ENCODE measurements around the gene KCNK6.
"Not testable (repeated sequence)": the region's sequence is repeated elsewhere in the genome, so short reads cannot be mapped to it uniquely, and the experiment has no call there.

Gene KCNK6

DNA sequence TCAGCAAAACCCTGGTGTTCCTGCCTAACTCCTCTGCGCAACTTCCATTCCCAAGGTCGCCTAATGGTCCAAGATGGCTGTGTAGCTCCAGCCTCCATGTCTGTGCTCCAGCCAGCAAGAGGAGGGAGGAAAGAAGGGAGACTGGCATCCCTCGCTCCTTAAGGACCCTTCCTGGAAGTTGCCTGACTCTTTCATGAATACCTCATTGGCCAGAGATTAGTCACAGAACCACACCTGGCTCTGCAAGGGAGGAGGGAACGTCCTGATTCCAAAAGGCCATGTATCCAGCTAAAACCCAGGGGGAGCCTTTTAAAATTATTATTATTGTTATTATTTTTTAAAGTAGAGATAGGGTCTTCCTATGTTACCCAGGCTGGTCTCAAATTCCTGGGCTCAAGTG, 4.8 kb downstream of the KCNK6 start:
- H3K36me3 Mint-ChIP-seq (ENCODE audit: low read depth), result peaks cover 40% of the 10 kb centered on the region

DNA sequence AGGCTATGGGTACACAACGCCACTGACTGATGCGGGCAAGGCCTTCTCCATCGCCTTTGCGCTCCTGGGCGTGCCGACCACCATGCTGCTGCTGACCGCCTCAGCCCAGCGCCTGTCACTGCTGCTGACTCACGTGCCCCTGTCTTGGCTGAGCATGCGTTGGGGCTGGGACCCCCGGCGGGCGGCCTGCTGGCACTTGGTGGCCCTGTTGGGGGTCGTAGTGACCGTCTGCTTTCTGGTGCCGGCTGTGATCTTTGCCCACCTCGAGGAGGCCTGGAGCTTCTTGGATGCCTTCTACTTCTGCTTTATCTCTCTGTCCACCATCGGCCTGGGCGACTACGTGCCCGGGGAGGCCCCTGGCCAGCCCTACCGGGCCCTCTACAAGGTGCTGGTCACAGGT, 6.9 kb downstream of the KCNK6 start:
- Mint-ChIP-seq H3K4me1 (ENCODE audit: low read depth) (peaks cover 7% of the 10 kb centered on the region), H3K27me3 (ENCODE audit: low read depth) (no peaks in the 10 kb centered on the region), H3K4me3 (no peak overlapping the region), H3K36me3 (ENCODE audit: low read depth) (peaks cover 42% of the 10 kb centered on the region), H3K27ac (no peak overlapping the region), H3K9me3 (no peaks in the 10 kb centered on the region)
- no peak for DNase-seq (ENCODE audit: low spot score)

More for the DNA sequence above, 4.8 kb downstream of the KCNK6 start:
- no peak for DNase-seq (ENCODE audit: low spot score)
- Mint-ChIP-seq H3K9me3 (no peaks in the 10 kb centered on the region), H3K4me3 (no peak overlapping the region), H3K4me1 (ENCODE audit: low read depth) (peaks cover 19% of the 10 kb centered on the region), H3K27me3 (ENCODE audit: low read depth) (no peaks in the 10 kb centered on the region), H3K27ac (no peak overlapping the region)

DNA sequence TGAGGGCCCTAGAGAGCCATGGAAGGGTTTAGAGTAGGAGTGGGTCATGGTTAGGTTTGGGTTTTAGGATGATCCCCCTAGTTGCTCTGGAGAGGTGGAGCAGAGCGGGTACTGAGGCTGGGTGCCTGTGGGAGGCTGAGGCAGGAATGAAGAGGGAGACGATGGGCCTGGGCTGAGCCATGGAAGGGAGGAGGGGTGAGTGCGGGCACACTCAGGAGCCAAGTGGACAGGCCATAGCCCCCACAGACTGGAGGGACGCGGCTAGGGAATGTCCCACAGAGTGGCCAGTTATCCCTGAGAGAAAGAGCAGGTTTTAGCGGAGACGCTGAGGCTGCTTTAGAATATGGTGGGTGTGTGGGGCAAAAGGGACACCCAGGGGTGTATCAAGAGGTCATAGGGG, 10.0 kb downstream of the KCNK6 start:
- no peak for DNase-seq (ENCODE audit: low spot score)

DNA sequence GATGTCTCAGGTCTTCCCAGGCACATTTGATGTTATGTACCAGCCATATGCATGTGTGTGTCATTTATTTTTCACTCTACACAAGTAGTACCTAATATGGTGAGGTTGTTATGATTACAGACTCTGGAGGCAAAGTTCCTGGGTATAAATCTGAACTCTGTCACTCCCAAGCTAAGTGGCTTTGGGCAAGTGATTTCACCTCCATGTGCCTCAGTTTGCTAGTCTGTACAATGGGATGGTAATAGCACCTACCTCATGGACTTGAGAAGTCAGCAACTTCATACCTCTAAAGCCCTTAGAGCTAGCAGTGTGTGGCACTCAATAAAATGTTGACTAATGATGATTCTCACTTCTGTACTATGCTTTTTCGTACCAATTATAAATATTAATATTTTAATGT, 12.1 kb downstream of the KCNK6 start:
- Mint-ChIP-seq H3K4me1 (ENCODE audit: low read depth) (peaks cover 5% of the 10 kb centered on the region), H3K27ac (no peak overlapping the region), H3K36me3 (ENCODE audit: low read depth) (peaks cover 25% of the 10 kb centered on the region), H3K4me3 (no peak overlapping the region), H3K9me3 (no peaks in the 10 kb centered on the region), H3K27me3 (ENCODE audit: low read depth) (no peaks in the 10 kb centered on the region)
- no peak for DNase-seq (ENCODE audit: low spot score)

More for the DNA sequence above, 10.0 kb downstream of the KCNK6 start:
- Mint-ChIP-seq H3K9me3 (no peaks in the 10 kb centered on the region), H3K4me1 (ENCODE audit: low read depth) (peaks cover 2% of the 10 kb centered on the region), H3K27me3 (ENCODE audit: low read depth) (no peaks in the 10 kb centered on the region), H3K4me3 (no peak overlapping the region), H3K36me3 (ENCODE audit: low read depth) (peaks cover 33% of the 10 kb centered on the region), H3K27ac (no peak overlapping the region)

DNA sequence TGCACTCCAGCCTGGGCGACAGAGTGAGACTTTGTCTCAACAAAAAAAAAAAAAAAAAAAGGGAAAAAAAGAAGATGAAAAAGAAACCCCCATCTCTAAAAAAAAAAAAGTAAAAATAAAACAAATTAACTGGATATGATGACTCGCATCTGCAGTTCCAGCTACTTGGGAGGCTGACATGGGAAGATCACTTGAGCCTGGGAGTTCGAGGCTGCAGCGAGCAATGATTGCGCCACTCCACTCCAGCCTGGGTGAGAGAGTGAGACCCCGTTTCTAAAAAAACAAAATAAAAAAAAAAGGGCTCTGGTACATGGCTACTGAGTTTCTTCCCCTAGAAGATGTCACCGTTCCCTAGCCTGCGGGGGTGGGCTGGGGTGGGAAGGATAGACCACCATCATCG, 13.6 kb downstream of the KCNK6 start:
- H3K27ac Mint-ChIP-seq, result no peak overlapping the region
- H3K36me3 Mint-ChIP-seq (ENCODE audit: low read depth), result peaks cover 13% of the 10 kb centered on the region
- no peak overlapping the region for H3K4me3 Mint-ChIP-seq
- DNase-seq (ENCODE audit: low spot score), result no peak
- H3K4me1 Mint-ChIP-seq (ENCODE audit: low read depth), result peaks cover 6% of the 10 kb centered on the region
- no peaks in the 10 kb centered on the region for H3K9me3 Mint-ChIP-seq
- no peaks in the 10 kb centered on the region for H3K27me3 Mint-ChIP-seq (ENCODE audit: low read depth)

DNA sequence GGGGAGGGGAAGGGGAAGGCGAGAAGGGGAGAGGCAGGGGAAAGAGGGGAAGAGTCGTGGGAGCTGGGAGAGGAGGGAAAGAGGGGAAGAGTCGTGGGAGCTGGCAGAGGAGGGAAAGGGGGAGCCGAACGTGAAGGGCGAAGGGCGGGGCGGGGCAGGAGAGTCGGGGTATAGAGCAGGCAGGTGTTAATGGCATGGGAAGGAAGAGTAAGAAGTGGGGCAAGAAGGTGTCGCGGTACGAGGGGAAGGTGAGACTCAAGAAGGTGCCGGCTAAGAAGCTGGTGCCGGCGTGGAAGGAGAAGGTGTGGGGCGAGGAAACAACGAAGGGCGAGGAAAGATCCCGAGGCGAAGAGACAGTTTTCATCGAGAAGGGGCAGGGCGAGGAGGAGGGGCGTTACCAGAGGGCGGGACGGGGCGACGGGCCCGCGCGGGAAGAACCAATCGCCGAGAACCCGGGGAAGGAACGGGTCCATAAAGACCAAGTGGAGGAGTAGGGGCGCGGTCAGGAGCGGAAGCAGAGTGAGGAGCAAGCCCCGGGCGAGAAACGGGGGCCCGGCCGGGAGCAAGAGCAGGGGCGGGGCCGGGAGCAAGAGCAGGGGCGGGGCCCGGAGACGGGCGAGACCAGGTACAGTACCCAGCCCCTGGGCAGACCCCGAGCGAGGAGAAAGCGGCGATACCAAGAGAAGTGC, 16.4 kb downstream of the KCNK6 start:
- H3K4me1 Mint-ChIP-seq (ENCODE audit: low read depth), result peaks cover 10% of the 10 kb centered on the region
- no peaks in the 10 kb centered on the region for H3K9me3 Mint-ChIP-seq
- peak overlapping the region; percentile 99 for H3K27ac Mint-ChIP-seq
- H3K27me3 Mint-ChIP-seq (ENCODE audit: low read depth), result no peaks in the 10 kb centered on the region
- peak overlapping the region; percentile 94 for H3K4me3 Mint-ChIP-seq
- peaks cover 1% of the 10 kb centered on the region for H3K36me3 Mint-ChIP-seq (ENCODE audit: low read depth)
- peak; percentile 95 for DNase-seq (ENCODE audit: low spot score)

DNA sequence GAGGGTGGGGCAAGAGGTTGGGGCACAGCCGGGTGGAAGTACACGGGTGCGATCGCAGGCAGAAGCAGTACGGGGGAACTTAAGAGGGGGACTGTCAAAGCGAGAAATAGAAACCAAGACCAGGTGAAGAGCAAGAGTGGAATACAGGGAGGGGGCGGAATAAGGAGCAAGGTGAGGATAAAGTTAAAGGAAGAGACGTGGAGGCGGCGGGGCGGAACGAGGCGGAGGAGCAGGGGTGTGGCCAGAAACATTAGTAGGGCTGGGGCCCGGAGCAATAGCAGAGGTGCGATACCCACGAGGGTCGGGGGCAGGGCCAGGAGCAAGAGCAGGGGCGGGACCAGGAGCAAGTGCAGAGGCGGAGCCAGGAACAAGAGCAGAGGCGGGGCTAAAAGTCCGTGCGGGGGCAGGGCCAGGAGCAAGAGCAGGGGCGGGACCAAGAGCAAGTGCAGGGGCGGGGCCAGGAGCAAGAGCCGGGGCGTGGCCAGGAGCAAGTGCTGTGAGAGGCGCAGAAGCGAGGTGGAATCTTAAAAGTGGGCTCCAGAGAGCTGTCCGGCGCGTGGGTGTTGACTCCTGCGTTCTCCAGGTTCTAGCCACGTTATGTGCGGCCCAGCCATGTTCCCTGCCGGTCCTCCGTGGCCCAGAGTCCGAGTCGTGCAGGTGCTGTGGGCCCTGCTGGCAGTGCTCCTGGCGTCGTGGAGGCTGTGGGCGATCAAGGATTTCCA, 17.2 kb downstream of the KCNK6 start:
- H3K27me3 Mint-ChIP-seq (ENCODE audit: low read depth), result no peaks in the 10 kb centered on the region
- peaks cover 10% of the 10 kb centered on the region for H3K4me1 Mint-ChIP-seq (ENCODE audit: low read depth)
- H3K4me3 Mint-ChIP-seq, result peak overlapping the region; percentile 94
- H3K9me3 Mint-ChIP-seq, result no peaks in the 10 kb centered on the region
- peak; percentile 94 for DNase-seq (ENCODE audit: low spot score)
- H3K36me3 Mint-ChIP-seq (ENCODE audit: low read depth), result no peaks in the 10 kb centered on the region
- peak overlapping the region; percentile 99 for H3K27ac Mint-ChIP-seq

DNA sequence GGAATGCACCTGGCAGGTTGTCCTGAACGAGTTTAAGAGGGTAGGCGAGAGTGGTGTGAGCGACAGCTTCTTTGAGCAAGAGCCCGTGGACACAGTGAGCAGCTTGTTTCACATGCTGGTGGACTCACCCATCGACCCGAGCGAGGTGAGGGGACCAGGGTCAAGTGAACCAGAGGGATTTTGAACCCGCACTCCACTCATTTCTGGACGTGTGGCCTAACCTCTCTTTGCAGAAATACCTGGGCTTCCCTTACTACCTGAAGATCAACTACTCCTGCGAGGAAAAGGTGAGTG, 17.7 kb downstream of the KCNK6 start:
- peak overlapping the region; percentile 99 for H3K27ac Mint-ChIP-seq
- H3K36me3 Mint-ChIP-seq (ENCODE audit: low read depth), result no peaks in the 10 kb centered on the region
- DNase-seq (ENCODE audit: low spot score), result no peak
- H3K4me3 Mint-ChIP-seq, result peak overlapping the region; percentile 94
- H3K4me1 Mint-ChIP-seq (ENCODE audit: low read depth), result peaks cover 10% of the 10 kb centered on the region
- no peaks in the 10 kb centered on the region for H3K27me3 Mint-ChIP-seq (ENCODE audit: low read depth)
- no peaks in the 10 kb centered on the region for H3K9me3 Mint-ChIP-seq

DNA sequence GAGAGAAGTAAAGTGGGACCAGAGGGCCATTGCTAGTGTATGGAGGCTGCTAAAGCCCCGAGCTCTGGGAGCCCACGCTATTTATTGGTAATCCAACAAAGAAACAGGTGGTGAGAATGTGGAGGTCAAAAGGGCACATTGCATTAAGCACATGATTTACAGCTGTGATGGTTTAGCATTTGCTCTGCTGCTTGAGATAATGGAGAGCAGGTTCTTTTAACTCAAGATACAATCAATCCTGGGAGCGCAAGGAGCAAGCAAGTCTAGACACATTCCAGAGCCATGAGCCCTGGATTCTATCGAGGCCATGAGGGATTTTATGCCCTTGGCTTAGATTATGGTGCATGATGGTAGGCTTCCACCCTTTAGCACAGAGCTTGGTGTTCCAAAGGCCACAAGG, 19.4 kb downstream of the KCNK6 start:
- H3K4me3 Mint-ChIP-seq, result peak overlapping the region; percentile 7
- H3K27ac Mint-ChIP-seq; H3K27me3 Mint-ChIP-seq (ENCODE audit: low read depth); H3K36me3 Mint-ChIP-seq (ENCODE audit: low read depth); H3K4me1 Mint-ChIP-seq (ENCODE audit: low read depth); H3K9me3 Mint-ChIP-seq; DNase-seq (ENCODE audit: low spot score): not testable (repeated sequence)

DNA sequence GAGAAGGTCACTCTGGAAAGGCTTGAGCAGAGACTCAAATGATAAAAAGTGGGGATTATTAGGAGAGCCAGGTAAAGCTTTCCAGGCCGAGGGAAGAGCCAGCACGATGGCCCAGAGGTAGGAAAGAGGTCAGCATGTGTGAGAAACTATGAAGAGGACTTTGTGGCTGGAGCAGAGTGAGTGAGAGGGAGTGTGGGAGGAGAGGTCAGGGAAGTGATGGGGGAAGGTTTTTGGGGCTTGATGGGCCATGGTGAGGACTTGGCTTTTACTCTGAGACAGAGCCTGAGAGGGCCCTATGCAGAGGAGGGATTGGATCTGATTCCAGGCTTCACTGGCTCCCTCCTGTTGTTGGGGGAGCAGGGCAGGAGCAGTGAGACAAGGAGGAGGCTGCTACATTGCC, 21.3 kb downstream of the KCNK6 start:
- H3K36me3 Mint-ChIP-seq (ENCODE audit: low read depth), result no peaks in the 10 kb centered on the region
- no peaks in the 10 kb centered on the region for H3K9me3 Mint-ChIP-seq
- peaks cover 10% of the 10 kb centered on the region for H3K4me1 Mint-ChIP-seq (ENCODE audit: low read depth)
- H3K27me3 Mint-ChIP-seq (ENCODE audit: low read depth), result no peaks in the 10 kb centered on the region
- DNase-seq (ENCODE audit: low spot score), result no peak
- H3K27ac Mint-ChIP-seq, result no peak overlapping the region
- H3K4me3 Mint-ChIP-seq, result no peak overlapping the region

DNA sequence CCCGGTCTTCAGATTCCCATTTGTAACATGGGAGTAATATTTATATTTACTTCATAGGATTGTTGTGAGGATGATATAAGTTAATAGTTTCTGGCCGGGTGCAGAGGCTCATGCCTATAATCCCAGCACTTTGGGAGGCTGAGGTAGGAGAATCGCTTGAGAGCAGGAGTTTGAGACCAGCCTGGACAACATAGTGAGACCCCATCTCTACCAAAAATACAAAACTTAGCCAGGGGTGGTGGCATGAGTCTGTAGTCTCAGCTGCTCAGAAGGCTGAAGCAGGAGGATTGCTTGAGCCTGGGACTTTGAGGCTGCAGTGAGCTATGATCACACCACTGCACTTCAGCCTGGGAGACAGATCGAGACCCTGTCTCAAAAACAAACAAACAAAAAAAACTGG, 27.2 kb downstream of the KCNK6 start:
- no peaks in the 10 kb centered on the region for H3K36me3 Mint-ChIP-seq (ENCODE audit: low read depth)
- no peaks in the 10 kb centered on the region for H3K27me3 Mint-ChIP-seq (ENCODE audit: low read depth)
- H3K4me3 Mint-ChIP-seq, result no peak overlapping the region
- DNase-seq (ENCODE audit: low spot score), result no peak
- H3K4me1 Mint-ChIP-seq (ENCODE audit: low read depth), result no peaks in the 10 kb centered on the region
- no peaks in the 10 kb centered on the region for H3K9me3 Mint-ChIP-seq
- no peak overlapping the region for H3K27ac Mint-ChIP-seq

DNA sequence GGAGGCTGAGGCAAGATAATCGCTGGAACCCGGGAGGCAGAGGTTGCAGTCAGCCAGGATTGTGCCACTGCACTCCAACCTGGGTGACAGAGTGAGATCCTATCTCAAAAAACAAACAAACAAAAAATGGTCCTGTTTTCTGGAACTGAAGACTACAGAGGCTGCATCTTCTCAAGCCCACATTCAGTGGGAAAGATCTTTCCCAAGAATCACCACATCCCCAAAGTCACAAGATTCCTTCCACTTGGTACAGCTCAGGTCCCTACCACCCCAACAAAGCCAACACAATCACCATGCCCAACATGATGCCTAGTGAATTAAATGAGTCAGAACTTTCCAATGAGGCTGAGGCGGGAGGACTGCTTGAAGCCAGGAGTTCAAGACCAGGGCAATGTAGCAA, 31.2 kb downstream of the KCNK6 start:
- Mint-ChIP-seq H3K4me1 (ENCODE audit: low read depth) (no peaks in the 10 kb centered on the region), H3K36me3 (ENCODE audit: low read depth) (no peaks in the 10 kb centered on the region), H3K9me3 (no peaks in the 10 kb centered on the region), H3K4me3 (no peak overlapping the region), H3K27ac (no peak overlapping the region), H3K27me3 (ENCODE audit: low read depth) (no peaks in the 10 kb centered on the region)
- no peak for DNase-seq (ENCODE audit: low spot score)

DNA sequence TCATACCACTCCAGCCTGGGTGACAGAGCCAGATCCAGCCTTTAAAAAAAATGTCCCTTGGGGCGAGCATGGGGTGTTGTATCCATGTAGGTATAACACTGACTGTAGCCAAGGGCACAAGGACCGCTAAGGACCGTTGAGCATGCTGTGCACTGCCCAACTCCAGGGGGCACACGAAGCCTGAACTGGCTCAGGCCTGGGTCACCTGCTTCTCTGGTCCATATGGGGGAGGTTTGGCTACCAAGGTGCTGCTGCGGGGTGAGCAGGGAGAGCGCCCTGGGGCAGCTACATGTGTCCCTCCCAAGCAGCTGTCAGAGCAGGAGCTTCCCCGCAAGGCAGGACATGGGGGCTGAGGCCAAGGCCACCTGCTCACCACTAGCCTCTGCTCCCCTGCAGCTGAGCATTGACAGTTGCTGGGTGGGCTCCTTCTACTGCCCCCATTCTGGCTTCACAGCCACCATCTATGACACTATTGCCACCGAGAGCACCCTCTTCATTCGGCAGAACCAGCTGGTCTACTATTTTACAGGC, 32.3 kb downstream of the KCNK6 start:
- H3K4me3 Mint-ChIP-seq, result no peak overlapping the region
- H3K9me3 Mint-ChIP-seq, result no peaks in the 10 kb centered on the region
- H3K27me3 Mint-ChIP-seq (ENCODE audit: low read depth), result peaks cover 2% of the 10 kb centered on the region
- H3K27ac Mint-ChIP-seq, result no peak overlapping the region
- H3K4me1 Mint-ChIP-seq (ENCODE audit: low read depth), result no peaks in the 10 kb centered on the region
- H3K36me3 Mint-ChIP-seq (ENCODE audit: low read depth), result no peaks in the 10 kb centered on the region
- DNase-seq (ENCODE audit: low spot score), result no peak

DNA sequence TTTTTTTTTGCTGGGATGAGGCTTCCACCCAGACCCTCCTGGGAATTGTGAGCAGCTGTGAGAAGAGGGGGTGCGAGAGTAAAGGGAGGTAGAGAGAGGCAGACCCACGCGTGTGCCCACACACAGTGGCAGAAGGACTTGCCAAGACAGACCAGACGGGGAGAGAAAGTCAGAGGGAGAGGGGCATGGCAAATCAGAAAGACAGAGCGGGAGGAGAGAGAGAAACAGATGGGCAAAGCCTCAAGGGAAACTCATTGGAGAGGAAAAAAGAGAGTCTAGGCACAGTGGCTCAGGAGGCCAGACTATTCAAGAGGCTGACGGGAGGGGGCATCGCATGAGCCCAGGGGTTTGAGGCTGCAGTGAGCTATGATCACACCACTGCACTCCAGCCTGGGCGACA, 33.0 kb downstream of the KCNK6 start:
- H3K9me3 Mint-ChIP-seq, result no peaks in the 10 kb centered on the region
- DNase-seq (ENCODE audit: low spot score), result no peak
- no peak overlapping the region for H3K4me3 Mint-ChIP-seq
- no peak overlapping the region for H3K27ac Mint-ChIP-seq
- H3K4me1 Mint-ChIP-seq (ENCODE audit: low read depth), result no peaks in the 10 kb centered on the region
- no peaks in the 10 kb centered on the region for H3K36me3 Mint-ChIP-seq (ENCODE audit: low read depth)
- peaks cover 4% of the 10 kb centered on the region for H3K27me3 Mint-ChIP-seq (ENCODE audit: low read depth)
